ENCODE measurements around the gene PSMA1.

GRCh38 chr11:14519597-14519916 lies 629 bp downstream of the PSMA1 start:
- TF ChIP-seq CTCF (IDR thresholded peaks at IDR 0.05) (no peak), POLR2AphosphoS5 (IDR thresholded peaks at IDR 0.05; ENCODE audit: low read depth, low read length) (no peak), REST (IDR thresholded peaks at IDR 0.05; ENCODE audit: insufficient read depth in 1 of 2, low read depth in 2 of 2, low read length in 1 of 2) (no peak)
